GM13977 (cell line): Measurements from ENCODE around the gene RFWD3.

Experiments
- DNase-seq: peaks from one replicate; pipeline ENCODE4 v3.0.0; 2012; ENCODE audit warnings: low spot score
- in situ Hi-C: fragments of 300-500 bp; cut with MboI; formaldehyde crosslinking; loops from one replicate; pipeline ENCODE4 v1.12.0; 2022; ENCODE audit warnings: low sequenced_read_pairs, low pct_unique_long_range_greater_than_20kb, mixed read lengths, inconsistent platforms; ENCODE audit not compliant: unreplicated experiment
- TF ChIP-seq, protein P1 (sequence below): IDR thresholded peaks from 2 replicates; pipeline ENCODE4 v1.5.1; 2012; ENCODE audit warnings: mild to moderate bottlenecking, control low read depth; ENCODE audit not compliant: insufficient read depth; ENCODE audit errors: extremely low read depth, missing control alignments

RFWD3 gene

DNA sequence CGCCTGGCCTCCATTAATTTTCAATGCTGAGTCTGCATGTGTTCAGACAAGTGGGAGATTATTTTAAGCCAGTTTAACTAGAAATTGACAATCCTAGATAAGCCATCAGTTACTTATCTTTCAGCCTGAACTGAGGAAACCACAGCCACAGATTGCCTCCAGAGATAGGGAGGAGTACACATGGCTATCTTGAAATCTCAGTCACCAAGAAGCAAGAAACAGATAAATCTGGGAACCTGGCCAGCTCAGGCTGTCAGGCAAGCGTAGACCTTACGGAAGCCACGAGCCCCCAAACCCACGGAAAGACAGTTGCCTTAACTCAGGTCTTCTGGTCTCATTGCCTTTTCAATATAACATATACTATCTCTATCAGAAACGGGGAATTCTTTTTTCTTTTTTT lies 57.7 kb downstream of the RFWD3 start:
- DNase-seq = no peak
- TF ChIP-seq, protein P1, sequence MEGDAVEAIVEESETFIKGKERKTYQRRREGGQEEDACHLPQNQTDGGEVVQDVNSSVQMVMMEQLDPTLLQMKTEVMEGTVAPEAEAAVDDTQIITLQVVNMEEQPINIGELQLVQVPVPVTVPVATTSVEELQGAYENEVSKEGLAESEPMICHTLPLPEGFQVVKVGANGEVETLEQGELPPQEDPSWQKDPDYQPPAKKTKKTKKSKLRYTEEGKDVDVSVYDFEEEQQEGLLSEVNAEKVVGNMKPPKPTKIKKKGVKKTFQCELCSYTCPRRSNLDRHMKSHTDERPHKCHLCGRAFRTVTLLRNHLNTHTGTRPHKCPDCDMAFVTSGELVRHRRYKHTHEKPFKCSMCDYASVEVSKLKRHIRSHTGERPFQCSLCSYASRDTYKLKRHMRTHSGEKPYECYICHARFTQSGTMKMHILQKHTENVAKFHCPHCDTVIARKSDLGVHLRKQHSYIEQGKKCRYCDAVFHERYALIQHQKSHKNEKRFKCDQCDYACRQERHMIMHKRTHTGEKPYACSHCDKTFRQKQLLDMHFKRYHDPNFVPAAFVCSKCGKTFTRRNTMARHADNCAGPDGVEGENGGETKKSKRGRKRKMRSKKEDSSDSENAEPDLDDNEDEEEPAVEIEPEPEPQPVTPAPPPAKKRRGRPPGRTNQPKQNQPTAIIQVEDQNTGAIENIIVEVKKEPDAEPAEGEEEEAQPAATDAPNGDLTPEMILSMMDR = no peak
- in situ Hi-C loops = loop anchor here (25.0 kb wide), 1 partner anchor 122 kb away; no protein-coding TSS in a partner anchor

DNA sequence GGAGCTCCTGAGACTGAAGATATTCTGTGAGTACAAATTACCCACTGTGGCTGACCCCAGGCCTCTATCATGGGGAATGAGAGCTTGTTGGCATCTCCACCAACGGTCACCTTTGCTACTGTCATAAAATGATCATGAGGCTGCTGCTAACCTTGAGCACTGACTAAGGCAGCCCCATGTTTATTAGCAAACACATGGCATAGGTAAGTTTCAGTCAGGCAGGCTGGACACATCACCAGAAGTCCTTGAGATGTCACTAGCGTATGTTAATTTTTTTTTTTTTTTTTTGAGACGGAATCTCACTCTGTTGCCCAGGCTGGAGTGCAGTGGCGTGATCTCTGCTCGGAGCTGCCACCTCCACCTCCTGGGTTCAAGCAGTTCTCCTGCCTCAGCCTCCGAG lies 58.3 kb downstream of the RFWD3 start:
- TF ChIP-seq, protein P1 = no peak
- in situ Hi-C loops = loop anchor here (25.0 kb wide), 1 partner anchor 121 kb away; no protein-coding TSS in a partner anchor
- DNase-seq = no peak

DNA sequence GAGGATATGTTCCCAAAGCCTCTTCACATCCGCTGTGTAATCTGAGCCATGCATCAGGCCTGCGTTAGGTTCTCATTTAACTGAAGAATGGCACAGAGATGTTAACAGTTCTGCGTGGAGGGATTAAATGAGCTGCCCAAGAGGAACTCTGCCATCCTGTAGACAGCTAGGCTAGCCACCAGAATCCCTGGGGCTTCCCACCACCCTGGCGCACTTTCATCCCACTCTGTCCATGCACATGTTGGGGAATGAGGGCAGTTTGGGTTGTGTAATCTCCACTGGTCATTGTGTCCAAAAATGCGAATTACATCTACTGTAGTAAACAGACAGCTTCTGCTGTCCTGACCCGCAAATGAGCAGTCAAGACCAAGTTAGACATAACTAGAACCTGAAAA lies 58.7 kb downstream of the RFWD3 start:
- in situ Hi-C loops = loop anchor here (25.0 kb wide), 1 partner anchor 121 kb away; no protein-coding TSS in a partner anchor
- DNase-seq = no peak
- TF ChIP-seq, protein P1 = no peak

DNA sequence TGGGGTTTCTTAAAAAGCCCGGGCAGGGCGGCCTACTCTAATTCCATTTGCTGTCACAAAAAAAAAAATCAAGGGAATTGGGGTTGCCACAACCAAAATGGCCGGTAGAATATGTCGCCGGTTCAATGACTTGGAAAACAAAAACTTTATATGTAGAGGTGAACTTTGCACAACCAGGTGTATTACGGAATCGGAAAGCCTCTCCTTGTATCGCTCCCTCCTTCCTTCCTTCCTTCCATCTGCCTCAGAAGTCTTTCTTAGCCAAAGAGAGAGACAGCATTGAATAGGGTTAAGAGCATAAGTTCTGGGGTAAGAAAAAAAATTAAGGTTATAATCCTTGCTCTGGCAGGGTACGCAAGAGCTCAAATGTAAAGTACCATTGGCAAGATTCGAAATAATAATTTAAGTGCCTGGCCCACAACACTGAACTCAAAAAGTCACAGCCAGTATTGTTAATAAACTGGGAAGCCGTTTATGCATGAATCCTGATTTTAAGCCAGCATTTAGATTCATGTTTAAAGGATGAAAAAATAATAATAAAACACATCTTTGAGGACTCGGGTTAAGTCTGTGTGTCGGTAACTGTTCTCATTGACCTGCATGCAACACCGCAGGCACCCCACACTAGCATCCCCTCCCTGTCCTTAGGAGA lies 59.2 kb downstream of the RFWD3 start:
- TF ChIP-seq, protein P1 = no peak
- in situ Hi-C loops = loop anchor here (25.0 kb wide), 1 partner anchor 120 kb away; no protein-coding TSS in a partner anchor
- no peak for DNase-seq

DNA sequence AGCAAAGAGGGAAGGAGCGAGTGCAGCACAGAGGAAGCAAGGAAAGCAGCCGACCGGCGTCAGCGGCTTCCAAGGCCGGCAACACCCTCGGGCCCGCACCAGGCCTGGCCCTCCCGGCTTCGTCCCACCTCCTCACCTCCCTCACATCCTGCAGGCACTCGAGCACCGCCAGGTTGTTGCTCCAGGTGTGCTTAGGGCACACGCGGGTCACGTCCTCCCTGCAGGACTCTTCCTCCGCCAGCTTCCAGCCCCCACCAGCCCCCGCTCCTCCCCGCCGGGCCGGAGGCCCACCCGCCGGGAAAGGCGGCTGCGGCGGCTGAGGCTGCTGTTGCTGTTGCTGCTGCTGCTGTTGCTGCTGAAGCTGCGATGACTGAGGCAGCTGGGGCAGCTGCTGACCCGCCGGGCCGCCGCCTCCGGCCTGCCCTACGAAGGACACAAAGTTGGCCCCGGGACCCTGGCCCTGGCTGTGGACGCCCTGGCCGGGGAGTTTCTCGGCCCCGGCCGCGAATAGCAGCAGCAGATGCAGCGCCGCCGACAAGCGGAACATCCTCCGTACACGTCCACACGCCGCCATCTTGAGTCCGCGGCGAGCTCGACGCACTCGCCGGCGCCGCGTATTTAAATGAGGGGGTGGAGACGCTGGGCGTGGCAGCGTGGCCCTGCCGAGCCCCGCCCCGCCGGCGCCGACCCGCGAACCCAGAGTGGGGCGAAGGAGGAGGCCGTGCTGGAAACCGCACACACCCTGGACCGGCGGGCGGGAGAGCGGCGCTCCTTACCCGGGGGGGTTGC lies 60.0 kb downstream of the RFWD3 start, which contains the start of gene GLG1:
TSS of gene GLG1 (minus strand) at position 594 of the 789 bp plus-strand sequence. CDS start at position 574, 20 bp downstream.
- TF ChIP-seq, protein P1 = peak; percentile 21
- DNase-seq = peak; percentile 91
- in situ Hi-C loops = loop anchor here (25.0 kb wide), 1 partner anchor 119 kb away; no protein-coding TSS in a partner anchor

DNA sequence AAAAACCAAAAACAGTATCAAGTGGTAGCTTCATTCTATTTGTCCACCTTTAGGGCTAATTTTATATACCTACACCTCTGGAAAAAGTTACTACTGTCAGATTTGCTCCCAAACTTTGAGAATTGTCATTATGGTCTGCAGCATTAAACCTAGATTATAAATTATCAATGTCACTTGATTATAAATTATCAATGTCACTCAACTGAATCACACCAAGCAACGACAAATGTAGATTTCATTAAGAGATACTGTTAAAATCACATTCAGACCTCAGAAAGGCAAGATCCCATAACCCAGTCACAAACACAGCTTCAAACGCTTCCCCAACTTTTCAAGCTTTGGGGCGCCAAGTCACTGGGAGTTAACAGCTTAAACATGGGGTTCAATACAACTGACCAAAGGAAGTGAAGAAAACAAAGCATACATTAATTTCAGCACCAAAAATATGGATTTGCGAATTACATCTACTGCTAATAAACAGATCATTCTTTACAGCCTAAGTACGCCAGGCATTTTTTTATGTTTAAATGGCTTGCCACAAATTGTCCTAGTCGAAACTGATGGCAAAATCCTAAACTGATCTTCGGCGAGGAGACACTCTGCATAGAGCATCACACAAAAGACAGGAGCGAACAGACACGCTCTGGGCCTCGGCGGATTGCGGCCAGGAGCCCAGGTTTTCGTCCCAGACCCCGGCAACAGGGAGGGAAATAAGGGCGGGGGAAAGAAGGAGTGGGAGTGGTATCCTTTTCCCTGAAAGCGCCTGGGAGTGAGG lies 60.7 kb downstream of the RFWD3 start:
- no peak for DNase-seq
- in situ Hi-C loops = loop anchor here (25.0 kb wide), 1 partner anchor 119 kb away; no protein-coding TSS in a partner anchor

More for the DNA sequence above, 60.7 kb downstream of the RFWD3 start:
- TF ChIP-seq, protein P1 = no peak
